Thyroid gland (tissue), 4 donors: Measurements from ENCODE around the gene DDN. TPM values are rescaled to one million over a fixed set of nuclear protein-coding genes. Genes with fewer than 3 reads are reported as not detected.

Source experiments
- DNase-seq, 2 donors: peaks; one replicate each; pipeline ENCODE4 v3.0.0-alpha.2; 2019
- H3K27ac ChIP-seq, 3 donors: fragments of 200-600 bp; sonication (generic); 1 replicate in 2 of 3; 2 replicates in 1 of 3; pipeline ENCODE4 v1.5.1; 2016 to 2019; ENCODE audit warnings: mild to moderate bottlenecking in 1 of 3, moderate library complexity in 1 of 3
- H3K27me3 ChIP-seq: fragments of 200-600 bp; sonication (generic); one replicate; pipeline ENCODE4 v1.5.1; 2019
- H3K36me3 ChIP-seq, 2 donors: fragments of 200-600 bp; sonication (generic); one replicate each; pipeline ENCODE4 v1.5.1; 2016 to 2019
- H3K4me1 ChIP-seq, 2 donors: fragments of 200-600 bp; sonication (generic); one replicate each; pipeline ENCODE4 v1.5.1; 2017 to 2019
- H3K4me3 ChIP-seq, 3 donors: fragments of 200-600 bp; sonication (generic); replicated peaks in 1 of 3; 1 replicate in 2 of 3; 2 replicates in 1 of 3; pipeline ENCODE4 v1.5.1; 2016; ENCODE audit warnings: mild to moderate bottlenecking in 1 of 3
- H3K9me3 ChIP-seq: fragments of 200-600 bp; sonication (generic); one replicate; pipeline ENCODE4 v1.5.1; 2017
- CTCF ChIP-seq, 6 experiments: fragments of 200-600 bp in 3 of 6; fragments of 450-650 bp in 3 of 6; sonication (generic) in 3 of 6; IDR thresholded peaks; one replicate each; pipeline ENCODE4 v1.5.1; 2016 to 2019; ENCODE audit warnings: antibody characterized with exemption in 6 of 6, mild to moderate bottlenecking in 2 of 6, inconsistent platforms in 1 of 6, moderate library complexity in 1 of 6
- POLR2A ChIP-seq, 2 donors: fragments of 450-650 bp; IDR thresholded peaks; one replicate each; pipeline ENCODE4 v1.6.1; 2017; ENCODE audit warnings: antibody characterized with exemption in 2 of 2, mild to moderate bottlenecking in 2 of 2, moderate library complexity in 1 of 2
- WGBS, 2 donors: methylation state at CpG; one replicate each; pipeline ENCODE4 v1.1.5; 2017; 5-methylcytosine and 5-hydroxymethylcytosine counted together
- intact Hi-C: fragments of 100-400 bp; cut with DNase I; formaldehyde crosslinking; loops from one replicate; pipeline ENCODE4 v1.15.1; 2023
- total RNA-seq, 4 donors: library from RNA; depleted of rRNA; stranded (reverse); fragments of >200 nt; gene quantifications; one replicate each; pipeline ENCODE4 v1.2.3, GENCODE V29; 2016

The DDN gene
- total RNA-seq, 4 donors from 2014 or later = 0.11 to 0.13 TPM; not detected in 2

- no peak overlapping the region for H3K27ac ChIP-seq
- 17 to 19% methylated on average over 9 to 10 of the region's 23 CpGs for WGBS, 2 donors
- peaks cover 34% of the 10 kb centered on the region for H3K27me3 ChIP-seq
- H3K9me3 ChIP-seq = no peaks in the 10 kb centered on the region
- no peak for TF ChIP-seq POLR2A (IDR thresholded peaks at IDR 0.05)
- no peak for TF ChIP-seq CTCF (IDR thresholded peaks at IDR 0.05)
- no peak for DNase-seq
- H3K36me3 ChIP-seq = no peaks in the 10 kb centered on the region
- no peak overlapping the region for H3K4me3 ChIP-seq
- H3K4me1 ChIP-seq = peaks cover 21 to 23% of the 10 kb centered on the region in 2 donors
- intact Hi-C loops = no loop called here
These were observed 26.8 kb downstream of the DDN start for GRCh38 chr12:48972213-48972951.

GRCh38 chr12:48970702-48971334 is 28.4 kb downstream of the DDN start:
- 29 to 37% methylated on average over 10 of the region's 10 CpGs for WGBS, 2 donors
- intact Hi-C loops = no loop called here
- Histone ChIP-seq H3K4me3 (peak overlapping the region in 1 of 3 donors; percentile 12), H3K36me3 (no peaks in the 10 kb centered on the region), H3K9me3 (no peaks in the 10 kb centered on the region), H3K27me3 (peaks cover 29% of the 10 kb centered on the region), H3K27ac (no peak overlapping the region), H3K4me1 (peaks cover 21 to 23% of the 10 kb centered on the region in 2 donors)
- no peak for TF ChIP-seq CTCF (IDR thresholded peaks at IDR 0.05)
- TF ChIP-seq POLR2A (IDR thresholded peaks at IDR 0.05) = no peak
- no peak for DNase-seq

GRCh38 chr12:48969833-48970701 is 29.1 kb downstream of the DDN start:
- H3K4me3 ChIP-seq = no peak overlapping the region
- H3K36me3 ChIP-seq = no peaks in the 10 kb centered on the region
- WGBS, 2 donors = 9 to 21% methylated on average over 24 to 32 of the region's 77 CpGs
- H3K9me3 ChIP-seq = no peaks in the 10 kb centered on the region
- intact Hi-C loops = no loop called here
- no peak for DNase-seq
- H3K27ac ChIP-seq = no peak overlapping the region
- TF ChIP-seq CTCF (IDR thresholded peaks at IDR 0.05) = no peak
- no peak for TF ChIP-seq POLR2A (IDR thresholded peaks at IDR 0.05)
- peaks cover 29% of the 10 kb centered on the region for H3K27me3 ChIP-seq
- peaks cover 21 to 23% of the 10 kb centered on the region in 2 donors for H3K4me1 ChIP-seq

- Histone ChIP-seq H3K27ac (no peak overlapping the region), H3K4me1 (peaks cover 21 to 23% of the 10 kb centered on the region in 2 donors), H3K4me3 (no peak overlapping the region), H3K9me3 (no peaks in the 10 kb centered on the region), H3K36me3 (no peaks in the 10 kb centered on the region), H3K27me3 (peaks cover 26% of the 10 kb centered on the region)
- no peak for DNase-seq
- intact Hi-C loops = no loop called here
- WGBS, 2 donors = 54 to 61% methylated on average over 6 to 8 of the region's 8 CpGs
- no peak for TF ChIP-seq CTCF (IDR thresholded peaks at IDR 0.05)
- TF ChIP-seq POLR2A (IDR thresholded peaks at IDR 0.05) = no peak
These were observed 29.9 kb downstream of the DDN start for GRCh38 chr12:48969160-48969771.
